AG04450 (cell line): ENCODE results near the gene SPSB4. TPM values are rescaled to one million over a fixed set of nuclear protein-coding genes. Genes with fewer than 3 reads are reported as not detected.

Source experiments
- CTCF ChIA-PET: fragments of 300-600, 350-600 bp; formaldehyde crosslinking; extraction: SDS; loops from one replicate; lab custom pipeline; 2022; ENCODE audit warnings: antibody characterized with exemption, inconsistent platforms; lab: Charles Lee
- POLR2A ChIA-PET: fragments of 350-600 bp; formaldehyde crosslinking; extraction: SDS; loops from one replicate; lab custom pipeline; 2021; ENCODE audit warnings: antibody characterized with exemption, inconsistent platforms; lab: Yijun Ruan, JAX
- DNase-seq: peaks from one replicate; pipeline ENCODE4 v3.0.0-alpha.2; 2011; ENCODE audit warnings: low read depth, low spot score
- H3K27ac ChIP-seq: one replicate; pipeline ENCODE4 v1.5.1; 2012; ENCODE audit warnings: low read depth, low read length, control low read depth
- H3K27me3 ChIP-seq: one replicate; pipeline ENCODE4 v1.6.0; 2012; ENCODE audit warnings: low read length; ENCODE audit not compliant: control insufficient read depth, insufficient read depth
- H3K4me3 ChIP-seq: 2 replicates; pipeline ENCODE4 v1.5.1; 2011; ENCODE audit warnings: mild to moderate bottlenecking, low read depth, low read length, control low read depth
- H3K9me3 ChIP-seq: 2 replicates; pipeline ENCODE4 v1.5.1; 2012; ENCODE audit warnings: low read length; ENCODE audit not compliant: control insufficient read depth, insufficient read depth
- CTCF ChIP-seq: IDR thresholded peaks from 2 replicates; pipeline ENCODE4 v1.5.1; 2011; ENCODE audit warnings: low read depth, low read length, control low read depth, inconsistent platforms
- polyA plus RNA-seq: library from polyadenylated mRNA; depleted of rRNA; stranded (reverse); fragments of >200 nt; gene quantifications from 2 replicates; pipeline ENCODE4 v1.2.3, GENCODE V29; 2011

Gene SPSB4
- polyA plus RNA-seq, 1 experiment, result not detected

- DNase-seq, result no peak
- TF ChIP-seq CTCF, result no peak
- Histone ChIP-seq H3K27me3 (no peaks in the 10 kb centered on the region), H3K4me3 (no peak overlapping the region), H3K27ac (no peak overlapping the region), H3K9me3 (no peaks in the 10 kb centered on the region)
- ChIA-PET CTCF (no interaction called here), POLR2A (no interaction called here)
Measured at GRCh38 chr3:141071681-141072260, 20.6 kb downstream of the SPSB4 start.

- CTCF ChIA-PET, result no interaction called here
- Histone ChIP-seq H3K27ac (no peak overlapping the region), H3K27me3 (no peaks in the 10 kb centered on the region), H3K9me3 (no peaks in the 10 kb centered on the region), H3K4me3 (no peak overlapping the region)
- no peak for DNase-seq
- POLR2A ChIA-PET, result no interaction called here
- TF ChIP-seq CTCF, result no peak
Measured at GRCh38 chr3:141072950-141073349, 21.8 kb downstream of the SPSB4 start.

- H3K4me3 ChIP-seq, result no peak overlapping the region
- H3K27me3 ChIP-seq, result no peaks in the 10 kb centered on the region
- TF ChIP-seq CTCF, result no peak
- ChIA-PET POLR2A (no interaction called here), CTCF (interaction anchor here (1.3 kb wide), 1 partner anchor 31 kb away, joined by 3 read pairs; no protein-coding TSS in a partner anchor)
- no peak overlapping the region for H3K27ac ChIP-seq
- DNase-seq, result no peak
- no peaks in the 10 kb centered on the region for H3K9me3 ChIP-seq
Measured at GRCh38 chr3:141073580-141073979, 22.4 kb downstream of the SPSB4 start.

- POLR2A ChIA-PET, result no interaction called here
- CTCF ChIA-PET, result interaction anchor here (1.3 kb wide), 1 partner anchor 30 kb away, joined by 3 read pairs; no protein-coding TSS in a partner anchor
Measured at GRCh38 chr3:141074529-141074928, 23.4 kb downstream of the SPSB4 start.

More at GRCh38 chr3:141074529-141074928, 23.4 kb downstream of the SPSB4 start:
- no peak for DNase-seq
- no peaks in the 10 kb centered on the region for H3K9me3 ChIP-seq
- H3K27me3 ChIP-seq, result no peaks in the 10 kb centered on the region
- TF ChIP-seq CTCF, result no peak
- H3K4me3 ChIP-seq, result no peak overlapping the region
- no peak overlapping the region for H3K27ac ChIP-seq
